Transverse colon (tissue), 3 donors: ENCODE measurements around the gene NKD2.

Source experiments
- CTCF ChIP-seq, 5 experiments: fragments of 200-600 bp in 3 of 5; fragments of 450-650 bp in 2 of 5; sonication (generic) in 3 of 5; IDR thresholded peaks; 1 replicate in 2 of 5; 2 replicates in 3 of 5; pipeline ENCODE4 v1.5.1; 2016 to 2017; ENCODE audit warnings: antibody characterized with exemption in 5 of 5, inconsistent platforms in 3 of 5, mild to moderate bottlenecking in 2 of 5, moderate library complexity in 1 of 5
- EP300 ChIP-seq: sonication (generic); formaldehyde crosslinking; IDR thresholded peaks from one replicate; pipeline ENCODE4 v1.6.1; 2017; ENCODE audit warnings: antibody characterized with exemption, low read depth
- POLR2A ChIP-seq: fragments of 450-650 bp; IDR thresholded peaks from one replicate; pipeline ENCODE4 v1.6.1; 2016; ENCODE audit warnings: antibody characterized with exemption, mild to moderate bottlenecking, moderate library complexity

- no peak for TF ChIP-seq CTCF (IDR thresholded peaks at IDR 0.05)
- TF ChIP-seq EP300 = no peak
- TF ChIP-seq POLR2A = no peak
Observed at GRCh38 chr5:1074226-1074625, 65.6 kb downstream of the NKD2 start.
